HCT116 (cell line): ENCODE data around the gene TMEM178B. TPM values are rescaled to one million over a fixed set of nuclear protein-coding genes. Genes with fewer than 3 reads are reported as not detected.

Experiments used
- ATAC-seq: fragments of 200-7000 bp; cut with Tn5 transposase; 2 replicates; pipeline ENCODE4 v1.9.1; 2020; ENCODE audit warnings: mild to moderate bottlenecking, moderate library complexity
- BruUV-seq: library from RNA; stranded (reverse); fragments of 400-500 nt; replicated peaks from 2 replicates; lab custom pipeline; 2021; lab: Mats Ljungman, UMichigan
- CTCF ChIA-PET: fragments of 300-600 bp; sonication (Branson Sonifier 250); formaldehyde crosslinking; loops from one replicate; lab custom pipeline; 2021; ENCODE audit warnings: antibody characterized with exemption; lab: Charles Lee
- POLR2A ChIA-PET: fragments of 300-600, 350-600 bp; sonication (Branson Sonifier 250); formaldehyde crosslinking; loops from one replicate; lab custom pipeline; 2021; ENCODE audit warnings: antibody characterized with exemption; lab: Charles Lee
- RAD21 ChIA-PET, 2 experiments: fragments of 300-600 bp; sonication (Branson Sonifier 250); formaldehyde crosslinking; loops; one replicate each; lab custom pipeline; 2023; ENCODE audit warnings: low total read pairs in 2 of 2; ENCODE audit not compliant: uncharacterized antibody in 2 of 2, unreplicated experiment in 2 of 2, low non-redundant PET in 1 of 2; lab: Charles Lee
- DNase-seq: peaks from one replicate; pipeline ENCODE4 v3.0.0-alpha.2; 2010; ENCODE audit warnings: low read depth, low spot score
- H2AFZ ChIP-seq: fragments of 200-600 bp; shearing (Covaris generic), sonication (generic); 2 replicates; pipeline ENCODE4 v1.6.1; 2017; ENCODE audit warnings: low read depth, mixed run types, mixed read lengths, antibody characterized with exemption, low read length; ENCODE audit not compliant: poor library complexity, severe bottlenecking
- H3K27ac ChIP-seq: 2 replicates; pipeline ENCODE4 v1.5.1; 2012; ENCODE audit warnings: low read depth, low read length
- H3K27me3 ChIP-seq: fragments of 200-600 bp; sonication (generic); 2 replicates; pipeline ENCODE4 v1.6.1; 2016; ENCODE audit warnings: mixed run types, low read length, mixed read lengths; ENCODE audit not compliant: insufficient read depth
- H3K36me3 ChIP-seq, 2 experiments: fragments of 200-500 bp in 1 of 2; fragments of 200-600 bp in 1 of 2; sonication (Bioruptor generic) in 1 of 2; sonication (generic) in 1 of 2; 2 replicates each; pipeline versions ENCODE4 v1.5.1 to v1.6.1; 2014 to 2016; ENCODE audit warnings: low read length in 2 of 2, inconsistent platforms in 1 of 2, mixed read lengths in 1 of 2, mixed run types in 1 of 2; ENCODE audit not compliant: insufficient read depth in 2 of 2, control insufficient read depth in 1 of 2
- H3K4me1 ChIP-seq, 2 experiments: fragments of 200-600 bp in 1 of 2; sonication (generic) in 1 of 2; 2 replicates each; pipeline versions ENCODE4 v1.5.1 to v1.6.1; 2012 to 2017; ENCODE audit warnings: low read length in 2 of 2, inconsistent platforms in 1 of 2, mild to moderate bottlenecking in 1 of 2, mixed read lengths in 1 of 2, mixed run types in 1 of 2, moderate library complexity in 1 of 2; ENCODE audit not compliant: insufficient read depth in 2 of 2, control insufficient read depth in 1 of 2
- H3K4me2 ChIP-seq: fragments of 200-600 bp; sonication (generic); 2 replicates; pipeline ENCODE4 v1.6.1; 2017; ENCODE audit warnings: mixed run types, low read length, mixed read lengths
- H3K4me3 ChIP-seq, 2 experiments: fragments of 200-600 bp in 1 of 2; sonication (generic) in 1 of 2; replicated peaks in 1 of 2; 2 replicates each; pipeline ENCODE4 v1.5.1; 2011 to 2016; ENCODE audit warnings: low read length in 2 of 2, control low read depth in 1 of 2, low read depth in 1 of 2, mild to moderate bottlenecking in 1 of 2, mixed read lengths in 1 of 2, mixed run types in 1 of 2
- H3K79me2 ChIP-seq: fragments of 200-600 bp; sonication (generic); 2 replicates; pipeline ENCODE4 v1.6.1; 2017; ENCODE audit warnings: mild to moderate bottlenecking, mixed run types, low read length, moderate library complexity, mixed read lengths; ENCODE audit not compliant: insufficient read depth
- H3K9ac ChIP-seq: fragments of 200-600 bp; sonication (generic); 2 replicates; pipeline ENCODE4 v1.6.1; 2016; ENCODE audit warnings: low read length, mixed read lengths
- H3K9me2 ChIP-seq: fragments of 200-600 bp; sonication (generic), shearing (Covaris generic); 2 replicates; pipeline ENCODE4 v1.6.1; 2017; ENCODE audit warnings: mixed run types, mild to moderate bottlenecking, moderate library complexity; ENCODE audit not compliant: insufficient read depth
- H3K9me3 ChIP-seq, 2 experiments: fragments of 200-500 bp in 1 of 2; fragments of 200-600 bp in 1 of 2; sonication (Bioruptor generic) in 1 of 2; sonication (generic) in 1 of 2; 2 replicates each; pipeline ENCODE4 v1.6.1; 2014 to 2017; ENCODE audit warnings: low read length in 2 of 2, mixed read lengths in 2 of 2, inconsistent platforms in 1 of 2, low read depth in 1 of 2, mild to moderate bottlenecking in 1 of 2, mixed run types in 1 of 2, moderate library complexity in 1 of 2; ENCODE audit not compliant: control insufficient read depth in 1 of 2, insufficient read depth in 1 of 2
- H4K20me1 ChIP-seq: fragments of 200-600 bp; sonication (generic), shearing (Covaris generic); 2 replicates; pipeline ENCODE4 v1.6.1; 2017; ENCODE audit warnings: mixed run types, mild to moderate bottlenecking, moderate library complexity; ENCODE audit not compliant: insufficient read depth
- ATF3 ChIP-seq: IDR thresholded peaks from 2 replicates; pipeline ENCODE4 v1.6.1; 2012
- CBX3 ChIP-seq: IDR thresholded peaks from 2 replicates; pipeline ENCODE4 v1.6.1; 2012; ENCODE audit warnings: low read depth
- CEBPB ChIP-seq: IDR thresholded peaks from 2 replicates; pipeline ENCODE4 v1.6.1; 2012; ENCODE audit warnings: low read depth
- CTCF ChIP-seq, 3 experiments: fragments of 200-600 bp in 1 of 3; sonication (generic) in 1 of 3; IDR thresholded peaks in 2 of 3; conservative IDR thresholded peaks in 1 of 3; 2 replicates each; pipeline ENCODE4 v1.5.1; 2012 to 2017; ENCODE audit warnings: low read depth in 2 of 3, low read length in 2 of 3, antibody characterized with exemption in 1 of 3, borderline replicate concordance in 1 of 3, control low read depth in 1 of 3, mild to moderate bottlenecking in 1 of 3, mixed read lengths in 1 of 3, mixed run types in 1 of 3, moderate library complexity in 1 of 3; ENCODE audit not compliant: insufficient read depth in 1 of 3
- EGR1 ChIP-seq: IDR thresholded peaks from 2 replicates; pipeline ENCODE4 v1.6.1; 2012; ENCODE audit warnings: low read depth
- ELF1 ChIP-seq: IDR thresholded peaks from 2 replicates; pipeline ENCODE4 v1.6.1; 2012; ENCODE audit warnings: low read depth, borderline replicate concordance
- EZH2 ChIP-seq: fragments of 200-600 bp; sonication (generic); IDR thresholded peaks from 2 replicates; pipeline ENCODE4 v1.6.1; 2017; ENCODE audit warnings: antibody characterized with exemption, mixed run types
- EZH2phosphoT487 ChIP-seq: fragments of 200-600 bp; IDR thresholded peaks from 2 replicates; pipeline ENCODE4 v1.6.1; 2018; ENCODE audit warnings: antibody characterized with exemption, borderline replicate concordance
- JUND ChIP-seq: IDR thresholded peaks from 2 replicates; pipeline ENCODE4 v1.6.1; 2012
- POLR2A ChIP-seq: IDR thresholded peaks from 2 replicates; pipeline ENCODE4 v1.7.0; 2011; ENCODE audit warnings: borderline replicate concordance; ENCODE audit not compliant: insufficient read depth, insufficient read length; ENCODE audit errors: extremely low read depth
- POLR2AphosphoS5 ChIP-seq: IDR thresholded peaks from 2 replicates; pipeline ENCODE4 v1.6.1; 2011; ENCODE audit warnings: mild to moderate bottlenecking, low read depth, low read length, moderate library complexity
- RAD21 ChIP-seq: IDR thresholded peaks from 2 replicates; pipeline ENCODE4 v1.6.1; 2012; ENCODE audit warnings: low read depth, mild to moderate bottlenecking
- REST ChIP-seq: IDR thresholded peaks from 2 replicates; pipeline ENCODE4 v1.6.1; 2012; ENCODE audit warnings: low read depth
- SIN3A ChIP-seq: IDR thresholded peaks from 2 replicates; pipeline ENCODE4 v1.6.1; 2012; ENCODE audit warnings: low read depth
- SP1 ChIP-seq: IDR thresholded peaks from 2 replicates; pipeline ENCODE4 v1.6.1; 2012; ENCODE audit warnings: low read depth
- SRF ChIP-seq: IDR thresholded peaks from 2 replicates; pipeline ENCODE4 v1.6.1; 2012; ENCODE audit warnings: low read depth
- YY1 ChIP-seq: IDR thresholded peaks from 2 replicates; pipeline ENCODE4 v1.6.1; 2011; ENCODE audit warnings: low read length, low read depth, moderate library complexity, mild to moderate bottlenecking; ENCODE audit not compliant: insufficient replicate concordance; ENCODE audit errors: extremely low read depth
- ZBTB33 ChIP-seq: IDR thresholded peaks from 2 replicates; pipeline ENCODE4 v1.6.1; 2011; ENCODE audit warnings: mild to moderate bottlenecking, low read length, moderate library complexity; ENCODE audit not compliant: insufficient replicate concordance; ENCODE audit errors: extremely low read depth
- ZFX ChIP-seq: fragments of 450-650 bp; IDR thresholded peaks from 2 replicates; pipeline ENCODE4 v1.6.1; 2017
- ZNF274 ChIP-seq: fragments of 200-500 bp; sonication (Bioruptor generic); IDR thresholded peaks from 2 replicates; pipeline ENCODE4 v1.6.1; 2014; ENCODE audit warnings: mild to moderate bottlenecking, low read depth, low read length, inconsistent platforms
- intact Hi-C: fragments of 100-400 bp; cut with micrococcal nuclease; formaldehyde crosslinking; loops from 2 replicates; pipeline ENCODE4 v1.10.0; 2022
- total RNA-seq: library from RNA; stranded (reverse); gene quantifications from one replicate; pipeline ENCODE4 v1.2.1, GENCODE V29; 2021; ENCODE audit not compliant: unreplicated experiment

TMEM178B gene
- total RNA-seq, 1 experiment from 2014 or later: 0.02 TPM

GRCh38 chr7:141115965-141116364 lies 42.1 kb downstream of the TMEM178B start:
- H3K4me1 ChIP-seq: no peaks in the 10 kb centered on the region
- no peaks in the 10 kb centered on the region for H4K20me1 ChIP-seq
- DNase-seq (no peak), ATAC-seq (no peak)
- H3K36me3 ChIP-seq: no peaks in the 10 kb centered on the region
- TF ChIP-seq SIN3A (no peak), CTCF (IDR thresholded peaks at IDR 0.05 in 2 of 3, conservative IDR thresholded peaks at IDR 0.05 in 1 of 3; ENCODE audit: borderline replicate concordance in 1 of 3, insufficient read depth in 1 of 3, low read depth in 2 of 3, low read length in 2 of 3) (no peak), CBX3 (no peak), REST (no peak), ELF1 (no peak), ZFX (no peak), YY1 (no peak), JUND (no peak), EGR1 (no peak), ZBTB33 (no peak), EZH2phosphoT487 (no peak), ATF3 (no peak), EZH2 (no peak), POLR2A (no peak), CEBPB (no peak), POLR2AphosphoS5 (no peak), SP1 (no peak), ZNF274 (no peak), RAD21 (no peak), SRF (no peak)
- BruUV-seq: no TSS peak
- no peak overlapping the region for H3K4me2 ChIP-seq
- no peak overlapping the region for H3K4me3 ChIP-seq
- H3K9ac ChIP-seq: no peak overlapping the region
- no peaks in the 10 kb centered on the region for H3K79me2 ChIP-seq
- POLR2A ChIA-PET: no interaction called here
- no peaks in the 10 kb centered on the region for H3K9me2 ChIP-seq
- CTCF ChIA-PET: no interaction called here
- intact Hi-C loops: no loop called here
- H3K27ac ChIP-seq: no peak overlapping the region
- H3K9me3 ChIP-seq: no peaks in the 10 kb centered on the region
- no peak overlapping the region for H2AFZ ChIP-seq
- peaks cover 4% of the 10 kb centered on the region; the same call in 1 of the 2 replicates for H3K27me3 ChIP-seq
- RAD21 ChIA-PET: no interaction called here
